ENCODE data around the gene PRR16. TPM values are rescaled to one million over a fixed set of nuclear protein-coding genes. Genes with fewer than 3 reads are reported as not detected.

The PRR16 gene
- total RNA-seq, 1 experiment from 2014 or later = not detected

DNA sequence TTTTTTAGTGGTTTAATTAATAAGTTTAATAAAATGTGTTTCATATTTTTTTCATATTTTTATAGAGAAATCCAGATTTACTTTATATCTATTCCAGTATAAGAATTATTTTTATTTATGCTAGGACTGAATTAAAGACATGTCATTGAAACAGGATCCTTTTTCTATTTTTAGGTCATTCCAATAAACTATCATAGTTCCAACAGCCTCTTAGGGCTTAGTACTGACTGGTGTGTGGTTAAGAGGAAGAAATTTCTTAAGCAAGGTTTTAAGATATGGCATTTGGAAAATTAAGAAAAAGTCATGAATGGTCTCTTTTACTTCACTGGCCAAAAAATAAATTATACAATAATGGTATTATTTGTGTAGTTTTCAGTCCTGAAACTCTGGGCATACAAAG, 31.2 kb upstream of the PRR16 start:
- no peak overlapping the region for H3K27ac ChIP-seq (ENCODE audit: low read length)
- in situ Hi-C loops (cut with HindIII; ENCODE audit: low pct_unique_long_range_greater_than_20kb, low sequenced_read_pairs) = no loop called here
- 0 out of 2 replicates have a peak, but pooled peaks cover 5% of the 10 kb centered on the region for H3K9me3 ChIP-seq (ENCODE audit: control insufficient read depth, insufficient read depth, low read depth, low read length)
- H3K27me3 ChIP-seq (ENCODE audit: control insufficient read depth, insufficient read depth, low read length) = no peaks in the 10 kb centered on the region
- CTCF ChIA-PET = no interaction called here
- no TSS peak for BruUV-seq (replicated peaks)
- TF ChIP-seq TCF7L2 (IDR thresholded peaks at IDR 0.05; ENCODE audit: low read depth, low read length) (no peak), SIN3A (IDR thresholded peaks at IDR 0.05; ENCODE audit: borderline replicate concordance, insufficient read depth, low read depth, low read length) (no peak), POLR2AphosphoS5 (IDR thresholded peaks at IDR 0.05; ENCODE audit: low read depth, low read length) (no peak)
- TF ChIP-seq, protein P1, sequence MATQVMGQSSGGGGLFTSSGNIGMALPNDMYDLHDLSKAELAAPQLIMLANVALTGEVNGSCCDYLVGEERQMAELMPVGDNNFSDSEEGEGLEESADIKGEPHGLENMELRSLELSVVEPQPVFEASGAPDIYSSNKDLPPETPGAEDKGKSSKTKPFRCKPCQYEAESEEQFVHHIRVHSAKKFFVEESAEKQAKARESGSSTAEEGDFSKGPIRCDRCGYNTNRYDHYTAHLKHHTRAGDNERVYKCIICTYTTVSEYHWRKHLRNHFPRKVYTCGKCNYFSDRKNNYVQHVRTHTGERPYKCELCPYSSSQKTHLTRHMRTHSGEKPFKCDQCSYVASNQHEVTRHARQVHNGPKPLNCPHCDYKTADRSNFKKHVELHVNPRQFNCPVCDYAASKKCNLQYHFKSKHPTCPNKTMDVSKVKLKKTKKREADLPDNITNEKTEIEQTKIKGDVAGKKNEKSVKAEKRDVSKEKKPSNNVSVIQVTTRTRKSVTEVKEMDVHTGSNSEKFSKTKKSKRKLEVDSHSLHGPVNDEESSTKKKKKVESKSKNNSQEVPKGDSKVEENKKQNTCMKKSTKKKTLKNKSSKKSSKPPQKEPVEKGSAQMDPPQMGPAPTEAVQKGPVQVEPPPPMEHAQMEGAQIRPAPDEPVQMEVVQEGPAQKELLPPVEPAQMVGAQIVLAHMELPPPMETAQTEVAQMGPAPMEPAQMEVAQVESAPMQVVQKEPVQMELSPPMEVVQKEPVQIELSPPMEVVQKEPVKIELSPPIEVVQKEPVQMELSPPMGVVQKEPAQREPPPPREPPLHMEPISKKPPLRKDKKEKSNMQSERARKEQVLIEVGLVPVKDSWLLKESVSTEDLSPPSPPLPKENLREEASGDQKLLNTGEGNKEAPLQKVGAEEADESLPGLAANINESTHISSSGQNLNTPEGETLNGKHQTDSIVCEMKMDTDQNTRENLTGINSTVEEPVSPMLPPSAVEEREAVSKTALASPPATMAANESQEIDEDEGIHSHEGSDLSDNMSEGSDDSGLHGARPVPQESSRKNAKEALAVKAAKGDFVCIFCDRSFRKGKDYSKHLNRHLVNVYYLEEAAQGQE (IDR thresholded peaks at IDR 0.05; ENCODE audit: insufficient read depth in 1 of 2, low read depth in 2 of 2, low read length in 1 of 2) = no peak
- TF ChIP-seq, protein P2, sequence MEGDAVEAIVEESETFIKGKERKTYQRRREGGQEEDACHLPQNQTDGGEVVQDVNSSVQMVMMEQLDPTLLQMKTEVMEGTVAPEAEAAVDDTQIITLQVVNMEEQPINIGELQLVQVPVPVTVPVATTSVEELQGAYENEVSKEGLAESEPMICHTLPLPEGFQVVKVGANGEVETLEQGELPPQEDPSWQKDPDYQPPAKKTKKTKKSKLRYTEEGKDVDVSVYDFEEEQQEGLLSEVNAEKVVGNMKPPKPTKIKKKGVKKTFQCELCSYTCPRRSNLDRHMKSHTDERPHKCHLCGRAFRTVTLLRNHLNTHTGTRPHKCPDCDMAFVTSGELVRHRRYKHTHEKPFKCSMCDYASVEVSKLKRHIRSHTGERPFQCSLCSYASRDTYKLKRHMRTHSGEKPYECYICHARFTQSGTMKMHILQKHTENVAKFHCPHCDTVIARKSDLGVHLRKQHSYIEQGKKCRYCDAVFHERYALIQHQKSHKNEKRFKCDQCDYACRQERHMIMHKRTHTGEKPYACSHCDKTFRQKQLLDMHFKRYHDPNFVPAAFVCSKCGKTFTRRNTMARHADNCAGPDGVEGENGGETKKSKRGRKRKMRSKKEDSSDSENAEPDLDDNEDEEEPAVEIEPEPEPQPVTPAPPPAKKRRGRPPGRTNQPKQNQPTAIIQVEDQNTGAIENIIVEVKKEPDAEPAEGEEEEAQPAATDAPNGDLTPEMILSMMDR (IDR thresholded peaks at IDR 0.05) = no peak
- H3K4me3 ChIP-seq (ENCODE audit: low read depth in 2 of 2, low read length in 2 of 2) = no peak overlapping the region
- H3K36me3 ChIP-seq (ENCODE audit: control insufficient read depth, insufficient read depth, low read length) = no peaks in the 10 kb centered on the region; the same call in 1 of the 2 replicates
- intact Hi-C loops (cut with micrococcal nuclease; ENCODE audit: unreplicated experiment) = no loop called here
- POLR2A ChIA-PET = no interaction called here
- H3K4me1 ChIP-seq (ENCODE audit: control insufficient read depth, insufficient read depth, low read length) = no peaks in the 10 kb centered on the region
- no peak for DNase-seq (ENCODE audit: low read depth, low spot score)
- no peak for ATAC-seq

DNA sequence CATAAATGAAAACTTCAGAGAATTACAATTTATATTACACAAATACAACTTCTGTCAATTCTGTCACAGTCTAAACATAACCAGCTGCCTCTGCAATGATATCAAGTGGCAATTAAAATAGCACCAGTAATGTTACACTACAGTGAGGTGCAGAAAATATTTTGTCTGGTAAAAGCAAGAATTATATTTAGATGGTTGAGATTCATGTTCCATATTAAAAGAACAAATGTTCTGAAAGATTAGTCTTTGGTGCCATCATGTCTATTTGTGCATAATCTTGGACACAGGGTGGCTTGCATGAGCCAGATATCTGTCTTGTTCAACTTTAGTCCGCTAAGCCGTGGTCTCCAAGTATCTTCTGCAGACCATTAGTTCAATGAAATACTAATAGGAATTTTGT, 29.0 kb upstream of the PRR16 start:
- H3K27ac ChIP-seq (ENCODE audit: low read length) = no peak overlapping the region
- no peaks in the 10 kb centered on the region; the same call in 1 of the 2 replicates for H3K36me3 ChIP-seq (ENCODE audit: control insufficient read depth, insufficient read depth, low read length)
- DNase-seq (ENCODE audit: low read depth, low spot score) = no peak
- H3K4me3 ChIP-seq (ENCODE audit: low read depth in 2 of 2, low read length in 2 of 2) = no peak overlapping the region
- no peak for TF ChIP-seq TCF7L2 (IDR thresholded peaks at IDR 0.05; ENCODE audit: low read depth, low read length)
- TF ChIP-seq, protein P2 (IDR thresholded peaks at IDR 0.05) = no peak
- no peak for TF ChIP-seq SIN3A (IDR thresholded peaks at IDR 0.05; ENCODE audit: borderline replicate concordance, insufficient read depth, low read depth, low read length)
- TF ChIP-seq, protein P1 (IDR thresholded peaks at IDR 0.05; ENCODE audit: insufficient read depth in 1 of 2, low read depth in 2 of 2, low read length in 1 of 2) = no peak
- TF ChIP-seq POLR2AphosphoS5 (IDR thresholded peaks at IDR 0.05; ENCODE audit: low read depth, low read length) = no peak
- BruUV-seq (replicated peaks) = no TSS peak
- ChIA-PET CTCF (no interaction called here), POLR2A (no interaction called here)
- no peaks in the 10 kb centered on the region for H3K4me1 ChIP-seq (ENCODE audit: control insufficient read depth, insufficient read depth, low read length)
- ATAC-seq = no peak
- H3K27me3 ChIP-seq (ENCODE audit: control insufficient read depth, insufficient read depth, low read length) = no peaks in the 10 kb centered on the region
- H3K9me3 ChIP-seq (ENCODE audit: control insufficient read depth, insufficient read depth, low read depth, low read length) = no peaks in the 10 kb centered on the region
- in situ Hi-C loops (cut with HindIII; ENCODE audit: low pct_unique_long_range_greater_than_20kb, low sequenced_read_pairs) = no loop called here
- intact Hi-C loops (cut with micrococcal nuclease; ENCODE audit: unreplicated experiment) = no loop called here

Data from Panc1 (cell line).